ENCODE data around the gene KRT79. TPM values are rescaled to one million over a fixed set of nuclear protein-coding genes. Genes with fewer than 3 reads are reported as not detected.

The KRT79 gene
- total and polyA plus RNA-seq, 2 of the 8 experiments (the other 6 are each of a cell fraction or from before 2014, with no cell fraction given): not detected

DNA sequence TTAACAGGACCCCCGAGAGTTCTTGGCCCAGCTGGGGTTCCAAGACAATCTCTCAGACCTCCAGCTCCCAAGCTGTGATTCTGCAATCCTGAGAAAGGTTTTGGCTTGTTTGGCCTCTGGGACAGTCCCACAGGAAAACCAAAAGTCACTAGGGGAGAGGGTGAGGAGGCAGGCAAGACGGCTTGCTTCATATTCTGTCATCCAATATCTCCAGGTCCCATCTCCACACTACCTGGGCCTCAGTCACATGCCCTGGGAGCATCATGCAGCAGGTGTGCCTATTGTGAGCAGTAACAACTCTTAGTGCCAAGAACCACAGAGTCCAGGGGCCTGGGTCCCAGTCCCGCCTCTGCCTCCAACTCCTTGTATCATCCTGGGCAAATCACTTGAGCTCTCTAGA is 1.7 kb downstream of the KRT79 start:
- no peak overlapping the region for H3K9ac ChIP-seq (replicated peaks in 1 of 4; ENCODE audit: extremely low read depth in 1 of 4, low read depth in 3 of 4, low read length in 3 of 4)
- no peak overlapping the region for H3K4ac ChIP-seq (replicated peaks; ENCODE audit: insufficient read length, low read depth, low read length)
- FAIRE-seq (no peak), DNase-seq (ENCODE audit: low read depth in 1 of 2, low spot score in 2 of 2) (no peak)
- no peaks in the 10 kb centered on the region for H3K27me3 ChIP-seq (replicated peaks in 1 of 4; ENCODE audit: control insufficient read depth in 3 of 4, extremely low read depth in 1 of 4, insufficient read depth in 3 of 4, low read length in 3 of 4)
- no peaks in the 10 kb centered on the region for H4K20me1 ChIP-seq (replicated peaks in 1 of 2; ENCODE audit: control insufficient read depth in 1 of 2, insufficient read depth in 2 of 2, low read length in 2 of 2)
- no peaks in the 10 kb centered on the region for H3K79me1 ChIP-seq (ENCODE audit: low read depth, low read length)
- no peaks in the 10 kb centered on the region for H3K23me2 ChIP-seq (ENCODE audit: low read depth, low read length)
- H4K91ac ChIP-seq (replicated peaks; ENCODE audit: insufficient read length, low read length): no peak overlapping the region
- no peak overlapping the region for H2AFZ ChIP-seq (ENCODE audit: low read length)
- H3K9me3 ChIP-seq (ENCODE audit: insufficient read depth in 2 of 2, low read depth in 1 of 2, low read length in 1 of 2): no peaks in the 10 kb centered on the region
- H2BK12ac ChIP-seq (ENCODE audit: low read depth, low read length): no peak overlapping the region
- H3K4me1 ChIP-seq (replicated peaks in 1 of 4; ENCODE audit: control insufficient read depth in 3 of 4, insufficient read depth in 4 of 4, low read length in 3 of 4): no peaks in the 10 kb centered on the region
- no peak overlapping the region for H3K27ac ChIP-seq (ENCODE audit: low read depth, low read length)
- no peaks in the 10 kb centered on the region for H3K36me3 ChIP-seq (ENCODE audit: control insufficient read depth in 2 of 4, insufficient read depth in 4 of 4, low read length in 3 of 4)
- no peak overlapping the region for H3K4me3 ChIP-seq (ENCODE audit: extremely low read depth in 1 of 4, insufficient read depth in 2 of 4, low read depth in 3 of 4, low read length in 4 of 4)
- CTCF ChIA-PET (ENCODE audit: partially characterized antibody): interaction anchor here (0.8 to 1.6 kb wide), 4 partner anchors 9 to 169 kb away, joined by 3 to 7 read pairs (median 5); no protein-coding TSS in a partner anchor
- H2BK120ac ChIP-seq (replicated peaks; ENCODE audit: low read depth, low read length): no peak overlapping the region
- no peak overlapping the region for H3K4me2 ChIP-seq (ENCODE audit: insufficient read depth in 1 of 2, low read depth in 2 of 2, low read length in 2 of 2)
- no peak overlapping the region for H2BK5ac ChIP-seq (ENCODE audit: low read depth, low read length)
- no peak overlapping the region for H2BK20ac ChIP-seq (ENCODE audit: low read length)
- H3K79me2 ChIP-seq (ENCODE audit: control insufficient read depth in 1 of 2, insufficient read depth in 2 of 2, low read length in 2 of 2): no peaks in the 10 kb centered on the region
- no peak overlapping the region for H3K56ac ChIP-seq (replicated peaks; ENCODE audit: insufficient read length, low read depth, low read length)
- H3K14ac ChIP-seq (ENCODE audit: insufficient read length): no peak overlapping the region
- H3K18ac ChIP-seq (ENCODE audit: extremely low read depth, low read length): no peak overlapping the region
- WGBS, 2 experiments (ENCODE audit: extremely low coverage in 1 of 2, insufficient coverage in 1 of 2, insufficient read length in 1 of 2, insufficient replicate concordance in 2 of 2, low coverage in 1 of 2, low lambda C conversion rate in 2 of 2, missing lambda C conversion rate in 1 of 2): 87% methylated on average over 3 of the region's 3 CpGs; no CpG with 5 or more reads in 1 of the 2 experiments
- POLR2A ChIA-PET (ENCODE audit: partially characterized antibody): interaction anchor here (0.6 kb wide), 1 partner anchor 64 kb away, joined by 3 read pairs; no protein-coding TSS in a partner anchor
- H3K23ac ChIP-seq (ENCODE audit: insufficient read length): no peak overlapping the region
- H2AK5ac ChIP-seq (ENCODE audit: low read depth, low read length): no peak overlapping the region
- H2BK15ac ChIP-seq (ENCODE audit: low read length): no peak overlapping the region
- H4K5ac ChIP-seq (ENCODE audit: insufficient read length, low read depth, low read length): no peak overlapping the region
- no peak overlapping the region for H4K8ac ChIP-seq (ENCODE audit: extremely low read depth, insufficient read depth, low read length)
- TF ChIP-seq CTBP2 (IDR thresholded peaks at IDR 0.05; ENCODE audit: borderline replicate concordance, insufficient read depth, insufficient read length, low read length) (no peak), FOSL1 (IDR thresholded peaks at IDR 0.05; ENCODE audit: insufficient read depth, low read depth, low read length) (no peak), SP2 (IDR thresholded peaks at IDR 0.05; ENCODE audit: low read length) (no peak), BACH1 (IDR thresholded peaks at IDR 0.05; ENCODE audit: low read length) (no peak), MAFK (IDR thresholded peaks at IDR 0.05; ENCODE audit: low read depth, low read length) (no peak), YY1 (IDR thresholded peaks at IDR 0.05; ENCODE audit: low read depth, low read length) (no peak), ZNF274 (IDR thresholded peaks at IDR 0.05; ENCODE audit: borderline replicate concordance, extremely low read depth, low read length) (no peak), KDM5A (IDR thresholded peaks at IDR 0.05; ENCODE audit: low read length) (no peak), CEBPB (IDR thresholded peaks at IDR 0.05; ENCODE audit: low read depth, low read length) (no peak), BCL11A (IDR thresholded peaks at IDR 0.05; ENCODE audit: low read depth in 2 of 2, low read length in 2 of 2) (no peak), TAF7 (optimal IDR thresholded peaks at IDR 0.05; ENCODE audit: borderline replicate concordance, low read depth, low read length) (no peak), JUN (IDR thresholded peaks at IDR 0.05; ENCODE audit: low read depth, low read length) (no peak), KDM1A (IDR thresholded peaks at IDR 0.05; ENCODE audit: borderline replicate concordance, low read length) (no peak)
- TF ChIP-seq, protein P1, sequence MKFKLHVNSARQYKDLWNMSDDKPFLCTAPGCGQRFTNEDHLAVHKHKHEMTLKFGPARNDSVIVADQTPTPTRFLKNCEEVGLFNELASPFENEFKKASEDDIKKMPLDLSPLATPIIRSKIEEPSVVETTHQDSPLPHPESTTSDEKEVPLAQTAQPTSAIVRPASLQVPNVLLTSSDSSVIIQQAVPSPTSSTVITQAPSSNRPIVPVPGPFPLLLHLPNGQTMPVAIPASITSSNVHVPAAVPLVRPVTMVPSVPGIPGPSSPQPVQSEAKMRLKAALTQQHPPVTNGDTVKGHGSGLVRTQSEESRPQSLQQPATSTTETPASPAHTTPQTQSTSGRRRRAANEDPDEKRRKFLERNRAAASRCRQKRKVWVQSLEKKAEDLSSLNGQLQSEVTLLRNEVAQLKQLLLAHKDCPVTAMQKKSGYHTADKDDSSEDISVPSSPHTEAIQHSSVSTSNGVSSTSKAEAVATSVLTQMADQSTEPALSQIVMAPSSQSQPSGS (IDR thresholded peaks at IDR 0.05; ENCODE audit: low read length): no peak

Data from H1 (cell line).